Activated CD4-positive, alpha-beta memory T cell treated with anti-CD3 and anti-CD28 coated beads for 36 hours (primary cell): ENCODE measurements around the gene RASD2. TPM values are rescaled to one million over a fixed set of nuclear protein-coding genes. Genes with fewer than 3 reads are reported as not detected.
A peak's percentile ranks its signal among the peaks of the same experiment; 100 is the strongest.

ENCODE experiments used
- CTCF ChIA-PET: fragments of 350-600 bp; sonication (Branson Sonifier 250); formaldehyde crosslinking; loops from one replicate; lab custom pipeline; 2021; ENCODE audit warnings: antibody characterized with exemption, inconsistent platforms; lab: Charles Lee
- POLR2A ChIA-PET: fragments of 350-600 bp; sonication (Branson Sonifier 250); formaldehyde crosslinking; loops from one replicate; lab custom pipeline; 2021; ENCODE audit warnings: antibody characterized with exemption; lab: Charles Lee
- DNase-seq: peaks from one replicate; pipeline ENCODE4 v3.0.0-alpha.2; 2020
- H3K27ac Mint-ChIP-seq: one replicate; pipeline ENCODE4 v1.8.0; 2021; ENCODE audit warnings: mixed read lengths
- H3K27me3 Mint-ChIP-seq: one replicate; pipeline ENCODE4 v1.8.0; 2021; ENCODE audit warnings: mixed read lengths
- H3K36me3 Mint-ChIP-seq: one replicate; pipeline ENCODE4 v1.8.0; 2021; ENCODE audit warnings: mixed read lengths
- H3K4me1 Mint-ChIP-seq: one replicate; pipeline ENCODE4 v1.8.0; 2021; ENCODE audit warnings: low read depth, mixed read lengths
- H3K4me3 Mint-ChIP-seq: one replicate; pipeline ENCODE4 v1.8.0; 2021; ENCODE audit warnings: mild to moderate bottlenecking, mixed read lengths
- H3K9me3 Mint-ChIP-seq: one replicate; pipeline ENCODE4 v1.8.0; 2021; ENCODE audit warnings: mixed read lengths
- intact Hi-C: fragments of 100-400 bp; cut with micrococcal nuclease; formaldehyde crosslinking; loops from one replicate; pipeline ENCODE4 v1.15.1; 2023
- total RNA-seq, 2 experiments: library from RNA; stranded (reverse); gene quantifications; one replicate each; pipeline ENCODE4 v1.2.3, GENCODE V29; 2021

RASD2 gene
- total RNA-seq, 2 experiments from 2014 or later: 0.10 TPM; not detected in 1

DNA sequence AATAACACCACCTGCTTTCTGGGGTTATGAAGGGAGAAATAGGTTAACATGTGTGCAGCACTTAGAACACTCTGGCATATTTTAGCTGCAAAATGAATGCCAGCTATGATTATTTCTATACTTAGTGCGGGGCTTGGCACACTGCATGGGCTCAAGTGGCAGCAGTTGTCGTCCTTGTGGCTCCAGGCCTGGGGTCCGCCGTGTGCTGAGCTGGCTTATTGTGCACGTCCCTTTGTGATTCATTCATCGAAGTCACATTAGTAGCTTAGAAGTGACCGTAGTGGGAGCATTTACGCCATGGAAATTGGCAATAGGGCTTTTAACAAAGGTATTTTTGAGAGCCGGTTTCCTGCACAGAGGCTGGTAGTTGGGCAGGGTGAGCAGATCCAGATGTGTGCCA lies 4.2 kb downstream of the RASD2 start:
- Mint-ChIP-seq H3K27ac (no peak overlapping the region), H3K27me3 (peaks cover 29% of the 10 kb centered on the region), H3K9me3 (no peaks in the 10 kb centered on the region), H3K36me3 (no peaks in the 10 kb centered on the region), H3K4me3 (no peak overlapping the region), H3K4me1 (peaks cover 4% of the 10 kb centered on the region)
- POLR2A ChIA-PET: no interaction called here
- intact Hi-C loops: loop anchor here (5.0 kb wide), 1 partner anchor 53 kb away; no protein-coding TSS in a partner anchor
- CTCF ChIA-PET: interaction anchor here (0.6 kb wide), 1 partner anchor 537 kb away, joined by 3 read pairs; no protein-coding TSS in a partner anchor
- no peak for DNase-seq

DNA sequence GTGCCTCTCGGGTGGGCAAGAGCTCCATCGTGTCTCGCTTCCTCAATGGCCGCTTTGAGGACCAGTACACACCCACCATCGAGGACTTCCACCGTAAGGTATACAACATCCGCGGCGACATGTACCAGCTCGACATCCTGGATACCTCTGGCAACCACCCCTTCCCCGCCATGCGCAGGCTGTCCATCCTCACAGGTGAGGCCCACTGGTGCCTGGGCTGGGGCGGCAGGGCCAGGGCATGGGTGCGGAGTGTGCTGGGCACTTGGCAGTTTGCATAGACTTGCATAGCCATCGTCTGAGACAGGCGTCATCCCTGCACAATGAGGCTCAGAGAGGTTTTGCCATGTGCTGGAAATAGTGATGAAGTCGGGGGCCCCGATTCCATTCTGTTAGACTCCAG lies 6.3 kb downstream of the RASD2 start:
- no peaks in the 10 kb centered on the region for H3K4me1 Mint-ChIP-seq
- H3K9me3 Mint-ChIP-seq: no peaks in the 10 kb centered on the region
- H3K27ac Mint-ChIP-seq: no peak overlapping the region
- H3K27me3 Mint-ChIP-seq: peaks cover 23% of the 10 kb centered on the region
- H3K4me3 Mint-ChIP-seq: no peak overlapping the region
- POLR2A ChIA-PET: no interaction called here
- intact Hi-C loops: no loop called here
- CTCF ChIA-PET: no interaction called here
- no peaks in the 10 kb centered on the region for H3K36me3 Mint-ChIP-seq
- DNase-seq: no peak

DNA sequence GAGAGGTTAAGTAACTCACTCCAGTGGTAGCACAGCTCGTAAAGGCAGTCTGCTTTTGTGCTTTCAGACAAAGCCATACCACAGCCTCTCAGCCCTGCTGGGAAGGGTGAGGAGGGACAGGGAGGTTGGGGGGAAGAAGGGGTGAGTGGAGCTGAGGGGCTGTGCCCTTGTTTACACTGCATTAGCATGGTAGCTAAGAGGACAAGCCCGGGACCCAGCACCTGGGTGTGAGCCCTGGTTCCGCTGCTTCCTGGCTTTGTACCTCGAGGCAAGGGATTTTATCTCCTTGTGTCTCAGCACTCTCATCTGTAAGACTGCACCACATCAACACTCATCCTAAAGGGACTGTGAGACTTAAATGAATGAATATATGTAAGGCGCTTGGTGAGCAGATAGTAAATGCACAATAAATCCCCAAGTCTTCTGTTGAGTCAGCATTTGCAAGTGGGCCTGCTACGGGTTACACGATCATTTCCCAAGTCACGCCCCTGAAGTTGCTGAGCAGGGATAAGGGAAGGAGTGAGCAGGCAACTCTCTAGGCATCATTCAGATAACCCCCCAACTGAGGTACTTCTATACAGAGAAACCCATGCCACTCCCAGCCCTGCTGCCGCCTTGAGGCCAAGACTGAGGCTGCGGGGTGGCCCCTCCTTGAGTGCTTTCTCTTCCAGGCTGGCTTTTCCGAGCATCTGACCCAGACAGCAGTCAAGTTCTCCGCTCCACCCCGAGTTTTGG lies 7.5 kb downstream of the RASD2 start:
- no peak for DNase-seq
- H3K4me1 Mint-ChIP-seq: peaks cover 8% of the 10 kb centered on the region
- H3K27ac Mint-ChIP-seq: no peak overlapping the region
- H3K4me3 Mint-ChIP-seq: no peak overlapping the region
- H3K36me3 Mint-ChIP-seq: no peaks in the 10 kb centered on the region
- intact Hi-C loops: no loop called here
- peaks cover 12% of the 10 kb centered on the region for H3K27me3 Mint-ChIP-seq
- CTCF ChIA-PET: no interaction called here
- POLR2A ChIA-PET: no interaction called here
- H3K9me3 Mint-ChIP-seq: no peaks in the 10 kb centered on the region

DNA sequence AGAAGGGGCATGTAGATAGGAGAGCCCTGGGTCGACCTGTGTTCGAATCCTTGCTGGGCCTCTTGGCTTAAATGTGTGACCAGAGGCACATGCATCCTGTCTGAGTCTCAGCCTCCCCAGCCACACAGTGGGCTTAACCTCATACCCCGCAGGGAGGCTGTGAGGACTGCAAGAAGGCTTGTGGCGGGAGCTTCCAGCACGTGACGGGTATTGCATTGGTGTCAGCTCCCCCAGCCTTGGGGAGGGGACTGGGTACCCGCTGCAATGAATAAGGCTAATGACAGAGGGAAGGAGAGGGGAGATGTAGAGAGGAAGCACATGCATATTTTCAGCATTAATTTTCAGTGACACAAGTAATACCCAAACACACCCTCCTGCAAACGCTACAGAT lies 8.1 kb downstream of the RASD2 start:
- Mint-ChIP-seq H3K4me1 (peaks cover 11% of the 10 kb centered on the region), H3K9me3 (no peaks in the 10 kb centered on the region), H3K27ac (no peak overlapping the region), H3K4me3 (no peak overlapping the region), H3K27me3 (peaks cover 9% of the 10 kb centered on the region), H3K36me3 (no peaks in the 10 kb centered on the region)
- POLR2A ChIA-PET: no interaction called here
- intact Hi-C loops: no loop called here
- no peak for DNase-seq
- CTCF ChIA-PET: no interaction called here

DNA sequence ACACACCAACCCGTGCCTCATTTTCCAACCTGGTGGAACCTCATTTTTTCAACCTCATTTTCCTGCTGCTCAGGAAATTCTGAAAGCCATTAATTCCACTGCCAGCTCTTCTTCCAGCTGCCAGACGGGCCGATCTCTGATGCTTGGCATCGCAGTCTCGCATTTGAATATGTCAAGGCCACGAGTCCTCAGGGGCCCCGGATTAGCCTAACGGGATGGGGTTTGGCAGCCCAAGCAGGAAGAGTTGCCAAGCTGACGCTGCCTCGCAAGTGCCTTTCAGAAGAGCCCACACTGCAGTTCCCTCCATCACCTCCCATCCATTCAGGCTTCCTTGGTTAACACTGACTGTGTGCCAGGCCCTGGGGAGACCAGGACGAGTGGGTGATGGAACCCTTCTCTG lies 8.7 kb downstream of the RASD2 start:
- POLR2A ChIA-PET: no interaction called here
- H3K4me1 Mint-ChIP-seq: peaks cover 14% of the 10 kb centered on the region
- no peaks in the 10 kb centered on the region for H3K9me3 Mint-ChIP-seq
- intact Hi-C loops: no loop called here
- H3K27me3 Mint-ChIP-seq: peaks cover 7% of the 10 kb centered on the region
- CTCF ChIA-PET: no interaction called here
- H3K4me3 Mint-ChIP-seq: no peak overlapping the region
- no peaks in the 10 kb centered on the region for H3K36me3 Mint-ChIP-seq
- H3K27ac Mint-ChIP-seq: no peak overlapping the region
- no peak for DNase-seq

DNA sequence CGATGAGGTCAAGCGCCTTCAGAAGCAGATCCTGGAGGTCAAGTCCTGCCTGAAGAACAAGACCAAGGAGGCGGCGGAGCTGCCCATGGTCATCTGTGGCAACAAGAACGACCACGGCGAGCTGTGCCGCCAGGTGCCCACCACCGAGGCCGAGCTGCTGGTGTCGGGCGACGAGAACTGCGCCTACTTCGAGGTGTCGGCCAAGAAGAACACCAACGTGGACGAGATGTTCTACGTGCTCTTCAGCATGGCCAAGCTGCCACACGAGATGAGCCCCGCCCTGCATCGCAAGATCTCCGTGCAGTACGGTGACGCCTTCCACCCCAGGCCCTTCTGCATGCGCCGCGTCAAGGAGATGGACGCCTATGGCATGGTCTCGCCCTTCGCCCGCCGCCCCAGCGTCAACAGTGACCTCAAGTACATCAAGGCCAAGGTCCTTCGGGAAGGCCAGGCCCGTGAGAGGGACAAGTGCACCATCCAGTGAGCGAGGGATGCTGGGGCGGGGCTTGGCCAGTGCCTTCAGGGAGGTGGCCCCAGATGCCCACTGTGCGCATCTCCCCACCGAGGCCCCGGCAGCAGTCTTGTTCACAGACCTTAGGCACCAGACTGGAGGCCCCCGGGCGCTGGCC lies 11.0 kb downstream of the RASD2 start:
- Mint-ChIP-seq H3K4me1 (peaks cover 14% of the 10 kb centered on the region), H3K27ac (no peak overlapping the region), H3K9me3 (no peaks in the 10 kb centered on the region), H3K36me3 (no peaks in the 10 kb centered on the region), H3K27me3 (no peaks in the 10 kb centered on the region), H3K4me3 (no peak overlapping the region)
- intact Hi-C loops: loop anchor here (1.0 kb wide), 1 partner anchor 11 kb away; the partner anchor contains the start of gene RASD2
- ChIA-PET CTCF (interaction anchor here (1.3 to 2.1 kb wide), 3 partner anchors 10 to 76 kb away, joined by 3 to 7 read pairs (median 3); no protein-coding TSS in a partner anchor), POLR2A (interaction anchor here (0.5 kb wide), 1 partner anchor 98 kb away, joined by 5 read pairs; no protein-coding TSS in a partner anchor)
- DNase-seq: no peak

DNA sequence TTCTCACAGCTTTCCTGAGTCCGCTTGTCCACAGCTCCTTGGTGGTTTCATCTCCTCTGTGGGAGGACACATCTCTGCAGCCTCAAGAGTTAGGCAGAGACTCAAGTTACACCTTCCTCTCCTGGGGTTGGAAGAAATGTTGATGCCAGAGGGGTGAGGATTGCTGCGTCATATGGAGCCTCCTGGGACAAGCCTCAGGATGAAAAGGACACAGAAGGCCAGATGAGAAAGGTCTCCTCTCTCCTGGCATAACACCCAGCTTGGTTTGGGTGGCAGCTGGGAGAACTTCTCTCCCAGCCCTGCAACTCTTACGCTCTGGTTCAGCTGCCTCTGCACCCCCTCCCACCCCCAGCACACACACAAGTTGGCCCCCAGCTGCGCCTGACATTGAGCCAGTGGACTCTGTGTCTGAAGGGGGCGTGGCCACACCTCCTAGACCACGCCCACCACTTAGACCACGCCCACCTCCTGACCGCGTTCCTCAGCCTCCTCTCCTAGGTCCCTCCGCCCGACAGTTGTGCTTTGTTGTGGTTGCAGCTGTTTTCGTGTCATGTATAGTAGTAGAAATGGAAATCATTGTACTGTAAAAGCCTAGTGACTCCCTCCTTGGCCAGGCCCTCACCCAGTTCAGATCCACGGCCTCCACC lies 11.7 kb downstream of the RASD2 start:
- ChIA-PET CTCF (interaction anchor here (1.1 to 2.1 kb wide), 4 partner anchors 11 to 201 kb away, joined by 3 to 7 read pairs (median 3); no protein-coding TSS in a partner anchor), POLR2A (interaction anchor here (0.5 to 1.1 kb wide), 3 partner anchors 9 to 97 kb away, joined by 3 to 5 read pairs (median 3); no protein-coding TSS in a partner anchor)
- intact Hi-C loops: loop anchor here (1.0 kb wide), 1 partner anchor 12 kb away; the partner anchor contains the start of gene RASD2
- Mint-ChIP-seq H3K4me1 (peaks cover 14% of the 10 kb centered on the region), H3K36me3 (no peaks in the 10 kb centered on the region), H3K4me3 (no peak overlapping the region), H3K27ac (no peak overlapping the region), H3K9me3 (no peaks in the 10 kb centered on the region), H3K27me3 (no peaks in the 10 kb centered on the region)
- DNase-seq: peak; percentile 89

DNA sequence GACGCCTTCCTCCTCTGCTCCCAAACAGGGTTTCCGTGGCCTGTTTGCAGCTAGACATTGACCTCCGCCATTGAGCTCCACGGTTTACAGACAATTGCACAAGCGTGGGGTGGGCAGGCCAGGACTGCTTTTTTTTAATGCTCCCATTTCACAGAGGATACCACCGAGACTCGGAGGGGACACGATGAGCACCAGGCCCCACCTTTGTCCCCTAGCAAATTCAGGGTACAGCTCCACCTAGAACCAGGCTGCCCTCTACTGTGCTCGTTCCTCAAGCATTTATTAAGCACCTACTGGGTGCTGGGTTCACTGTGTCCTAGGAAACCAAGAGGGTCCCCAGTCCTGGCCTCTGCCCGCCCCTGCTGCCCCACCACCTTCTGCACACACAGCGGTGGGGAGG lies 12.2 kb downstream of the RASD2 start:
- intact Hi-C loops: loop anchor here (1.0 kb wide), 1 partner anchor 13 kb away; the partner anchor contains the start of gene RASD2
- ChIA-PET POLR2A (interaction anchor here (1.0 to 1.1 kb wide), 2 partner anchors 8 to 23 kb away, joined by 3 read pairs; no protein-coding TSS in a partner anchor), CTCF (interaction anchor here (1.1 to 2.1 kb wide), 4 partner anchors 11 to 202 kb away, joined by 3 to 7 read pairs (median 3); no protein-coding TSS in a partner anchor)
- DNase-seq: no peak
- Mint-ChIP-seq H3K27me3 (no peaks in the 10 kb centered on the region), H3K36me3 (no peaks in the 10 kb centered on the region), H3K4me1 (peaks cover 14% of the 10 kb centered on the region), H3K27ac (no peak overlapping the region), H3K9me3 (no peaks in the 10 kb centered on the region), H3K4me3 (no peak overlapping the region)

DNA sequence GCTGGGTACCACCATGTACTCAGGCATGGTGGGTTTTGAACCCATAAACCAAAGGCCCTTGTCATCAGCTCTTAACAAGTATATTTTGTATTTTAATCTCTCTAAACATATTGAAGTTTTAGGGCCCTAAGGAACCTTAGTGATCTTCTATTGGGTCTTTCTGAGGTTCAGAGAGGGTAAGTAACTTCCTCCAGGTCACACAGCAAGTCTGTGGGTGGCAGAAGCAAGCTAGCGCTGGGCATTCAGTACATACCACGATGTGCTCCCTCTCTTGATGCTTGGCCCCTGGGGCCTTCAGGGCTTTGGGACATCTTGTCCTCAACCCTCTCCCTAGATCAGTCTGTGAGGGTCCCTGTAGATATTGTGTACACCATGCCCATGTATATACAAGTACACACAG lies 12.7 kb downstream of the RASD2 start:
- ChIA-PET POLR2A (interaction anchor here (1.0 to 1.1 kb wide), 2 partner anchors 8 to 23 kb away, joined by 3 read pairs; no protein-coding TSS in a partner anchor), CTCF (interaction anchor here (1.1 to 2.1 kb wide), 2 partner anchors 30 to 202 kb away, joined by 3 to 7 read pairs; no protein-coding TSS in a partner anchor)
- no peak for DNase-seq
- H3K9me3 Mint-ChIP-seq: no peaks in the 10 kb centered on the region
- H3K27me3 Mint-ChIP-seq: no peaks in the 10 kb centered on the region
- H3K36me3 Mint-ChIP-seq: no peaks in the 10 kb centered on the region
- no peak overlapping the region for H3K4me3 Mint-ChIP-seq
- no peak overlapping the region for H3K27ac Mint-ChIP-seq
- H3K4me1 Mint-ChIP-seq: peaks cover 14% of the 10 kb centered on the region
- intact Hi-C loops: no loop called here

DNA sequence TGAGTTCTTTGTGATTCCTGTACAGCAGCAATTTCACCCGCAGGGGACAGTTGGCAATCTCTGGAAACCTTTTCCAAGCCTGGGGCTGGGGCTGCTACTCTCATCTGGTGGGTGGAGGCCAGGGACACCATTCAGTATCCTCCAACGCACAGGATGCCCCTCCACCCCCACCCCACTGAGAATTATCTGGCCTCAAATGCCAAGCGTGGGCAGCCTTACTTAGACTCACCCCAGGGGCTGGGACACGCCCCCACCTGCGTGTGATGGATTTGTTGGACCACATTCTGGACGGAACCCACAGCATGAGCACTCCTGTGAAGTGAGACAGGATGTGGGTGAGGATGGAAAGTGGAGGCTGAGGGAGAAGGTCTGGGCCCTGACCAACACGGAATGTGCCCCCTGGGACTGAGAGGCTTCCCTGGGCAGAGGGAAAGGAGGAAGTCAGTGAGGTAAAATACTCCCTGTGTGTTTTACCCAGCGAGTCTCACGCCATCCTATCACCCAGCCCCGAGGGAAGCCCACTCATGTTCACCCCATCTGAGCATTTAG lies 13.7 kb downstream of the RASD2 start:
- POLR2A ChIA-PET: no interaction called here
- intact Hi-C loops: no loop called here

DNA sequence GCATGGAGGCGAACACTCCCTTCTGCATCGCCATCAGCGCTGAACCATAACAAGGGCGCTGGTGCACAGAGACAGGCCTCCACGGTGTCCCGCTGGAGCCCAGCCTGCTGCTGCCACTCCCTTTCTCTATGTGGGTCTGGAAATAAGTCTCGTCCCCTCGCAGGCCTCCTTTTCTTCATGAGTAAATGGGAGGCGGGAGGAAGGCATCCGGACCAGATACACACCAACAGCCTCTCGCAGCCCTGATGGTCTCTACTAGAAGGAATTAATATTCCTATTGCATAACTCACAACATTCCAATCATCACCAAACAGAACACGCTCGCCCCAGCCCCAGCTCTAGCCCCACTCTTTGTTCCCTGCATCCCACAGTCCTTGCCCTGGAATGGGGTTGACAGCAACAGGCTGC lies 14.9 kb downstream of the RASD2 start:
- Mint-ChIP-seq H3K4me1 (peaks cover 14% of the 10 kb centered on the region), H3K36me3 (no peaks in the 10 kb centered on the region), H3K9me3 (no peaks in the 10 kb centered on the region), H3K4me3 (no peak overlapping the region), H3K27ac (no peak overlapping the region), H3K27me3 (peaks cover 7% of the 10 kb centered on the region)
- CTCF ChIA-PET: interaction anchor here (0.6 kb wide), 1 partner anchor 125 kb away, joined by 3 read pairs; no protein-coding TSS in a partner anchor
- intact Hi-C loops: no loop called here
- no peak for DNase-seq
- POLR2A ChIA-PET: no interaction called here

More for the DNA sequence above, 13.7 kb downstream of the RASD2 start:
- CTCF ChIA-PET: no interaction called here
- no peaks in the 10 kb centered on the region for H3K36me3 Mint-ChIP-seq
- DNase-seq: no peak
- H3K4me1 Mint-ChIP-seq: peaks cover 14% of the 10 kb centered on the region
- no peaks in the 10 kb centered on the region for H3K27me3 Mint-ChIP-seq
- H3K9me3 Mint-ChIP-seq: no peaks in the 10 kb centered on the region
- H3K4me3 Mint-ChIP-seq: no peak overlapping the region
- no peak overlapping the region for H3K27ac Mint-ChIP-seq
